ENCODE data around the gene NARS2.

The NARS2 gene

GRCh38 chr11:78429660-78430059 is 145.0 kb downstream of the NARS2 start:
- TF ChIP-seq, protein P1, sequence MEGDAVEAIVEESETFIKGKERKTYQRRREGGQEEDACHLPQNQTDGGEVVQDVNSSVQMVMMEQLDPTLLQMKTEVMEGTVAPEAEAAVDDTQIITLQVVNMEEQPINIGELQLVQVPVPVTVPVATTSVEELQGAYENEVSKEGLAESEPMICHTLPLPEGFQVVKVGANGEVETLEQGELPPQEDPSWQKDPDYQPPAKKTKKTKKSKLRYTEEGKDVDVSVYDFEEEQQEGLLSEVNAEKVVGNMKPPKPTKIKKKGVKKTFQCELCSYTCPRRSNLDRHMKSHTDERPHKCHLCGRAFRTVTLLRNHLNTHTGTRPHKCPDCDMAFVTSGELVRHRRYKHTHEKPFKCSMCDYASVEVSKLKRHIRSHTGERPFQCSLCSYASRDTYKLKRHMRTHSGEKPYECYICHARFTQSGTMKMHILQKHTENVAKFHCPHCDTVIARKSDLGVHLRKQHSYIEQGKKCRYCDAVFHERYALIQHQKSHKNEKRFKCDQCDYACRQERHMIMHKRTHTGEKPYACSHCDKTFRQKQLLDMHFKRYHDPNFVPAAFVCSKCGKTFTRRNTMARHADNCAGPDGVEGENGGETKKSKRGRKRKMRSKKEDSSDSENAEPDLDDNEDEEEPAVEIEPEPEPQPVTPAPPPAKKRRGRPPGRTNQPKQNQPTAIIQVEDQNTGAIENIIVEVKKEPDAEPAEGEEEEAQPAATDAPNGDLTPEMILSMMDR (conservative IDR thresholded peaks at IDR 0.05), result no peak
- no peak for TF ChIP-seq ZFX (IDR thresholded peaks at IDR 0.05)
- H3K27ac ChIP-seq, result no peak overlapping the region

DNA sequence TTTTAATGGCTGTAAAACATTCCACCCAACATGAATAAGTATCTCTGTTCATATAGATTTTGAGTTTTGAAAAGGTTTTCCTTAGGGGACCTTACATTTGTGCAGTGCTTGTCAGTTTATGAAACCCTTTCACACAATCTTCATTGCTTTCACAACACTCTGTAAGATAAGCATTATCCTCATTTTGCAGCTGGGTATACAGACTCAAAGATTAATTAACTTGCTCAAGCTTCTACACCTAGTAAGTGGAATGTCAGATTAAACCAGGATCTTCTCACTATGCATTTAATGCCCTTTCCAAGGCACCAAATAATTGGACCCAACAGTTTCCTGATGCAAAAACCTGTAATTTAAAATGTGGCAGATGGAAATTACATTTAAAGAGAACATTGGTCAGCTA is 145.5 kb downstream of the NARS2 start:
- TF ChIP-seq, protein P1 (conservative IDR thresholded peaks at IDR 0.05), result no peak
- TF ChIP-seq ZFX (IDR thresholded peaks at IDR 0.05), result no peak
- no peak overlapping the region for H3K27ac ChIP-seq

DNA sequence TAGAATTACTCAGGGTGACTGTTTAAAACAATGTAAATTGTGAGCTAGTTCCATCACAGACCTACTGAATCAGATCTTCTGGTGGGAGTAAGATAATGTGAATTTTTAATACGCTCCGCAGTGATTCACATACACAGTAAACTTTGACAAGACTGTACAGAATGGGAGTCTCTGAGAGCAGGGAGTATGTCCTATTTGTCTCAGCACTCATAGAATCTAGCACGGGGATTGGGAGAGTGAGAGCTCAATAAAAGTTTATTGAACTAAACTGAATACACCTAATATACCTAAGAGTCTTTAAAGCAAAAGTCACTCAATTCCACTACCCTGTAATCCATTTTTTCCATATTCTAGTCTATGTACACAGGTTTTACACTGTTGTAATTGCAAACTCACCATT is 145.9 kb downstream of the NARS2 start:
- TF ChIP-seq, protein P1 (conservative IDR thresholded peaks at IDR 0.05), result no peak

GRCh38 chr11:78428266-78428636 is 146.4 kb downstream of the NARS2 start:
- no peak overlapping the region for H3K27ac ChIP-seq
- TF ChIP-seq, protein P1 (conservative IDR thresholded peaks at IDR 0.05), result no peak
- no peak for TF ChIP-seq ZFX (IDR thresholded peaks at IDR 0.05)

More for the DNA sequence above, 145.9 kb downstream of the NARS2 start:
- no peak overlapping the region for H3K27ac ChIP-seq

GRCh38 chr11:78427615-78428265 is 146.9 kb downstream of the NARS2 start:
- H3K27ac ChIP-seq, result no peak overlapping the region
- TF ChIP-seq, protein P1 (conservative IDR thresholded peaks at IDR 0.05), result no peak
- no peak for TF ChIP-seq ZFX (IDR thresholded peaks at IDR 0.05)

DNA sequence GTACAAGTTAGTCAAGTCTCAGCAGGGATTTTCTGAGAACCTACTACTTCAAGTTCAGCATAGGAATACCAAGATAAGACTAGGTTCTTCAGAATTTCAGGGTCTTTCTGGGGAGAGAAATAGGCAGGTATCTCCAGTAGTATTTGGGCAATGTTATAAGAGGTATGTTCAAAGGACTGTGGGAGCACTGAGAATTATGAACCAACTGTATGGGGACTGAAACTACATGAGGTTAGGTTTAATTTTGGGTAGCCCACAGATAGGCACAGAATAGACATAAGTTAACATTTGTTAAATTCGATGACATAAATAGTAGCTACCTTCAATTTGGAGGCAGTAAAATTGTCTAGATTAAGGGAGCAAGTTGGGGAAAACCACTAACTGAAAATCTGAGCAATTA is 147.8 kb downstream of the NARS2 start:
- no peak overlapping the region for H3K27ac ChIP-seq
- no peak for TF ChIP-seq ZFX (IDR thresholded peaks at IDR 0.05)

DNA sequence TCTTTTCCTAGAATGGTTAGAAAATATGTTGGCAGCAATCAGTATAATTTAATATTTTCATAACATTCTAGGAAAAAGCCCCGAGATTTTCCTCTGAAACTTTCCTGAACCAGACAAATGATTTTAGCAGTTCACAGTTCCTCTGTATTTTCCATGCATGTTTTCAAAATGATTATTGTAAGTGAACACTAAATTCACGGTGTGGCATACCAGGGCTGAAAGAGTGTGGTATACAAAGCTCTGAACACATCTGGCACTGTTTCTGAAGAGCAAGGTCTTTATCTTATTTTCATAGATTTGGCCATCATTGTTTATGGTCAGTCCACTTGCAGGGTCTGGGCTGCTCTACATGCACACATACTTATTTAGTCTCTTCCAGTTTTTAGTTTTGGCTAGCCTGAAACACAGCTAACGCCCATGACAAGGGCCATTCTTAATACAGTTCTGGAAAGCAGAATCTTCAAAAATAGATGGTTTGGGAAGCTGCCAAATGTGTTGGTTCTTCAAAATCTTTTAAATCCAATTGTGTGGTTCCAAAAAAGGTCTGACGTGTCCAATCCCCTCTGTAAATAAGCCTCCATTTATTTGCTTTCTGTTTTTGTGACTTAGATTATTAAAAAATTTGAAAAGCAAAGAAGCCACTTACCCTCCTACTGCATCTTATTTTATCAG is 149.1 kb downstream of the NARS2 start:
- no peak overlapping the region for H3K27ac ChIP-seq
- no peak for TF ChIP-seq ZFX (IDR thresholded peaks at IDR 0.05)
- TF ChIP-seq, protein P1 (conservative IDR thresholded peaks at IDR 0.05), result no peak

All from C4-2B (cell line).